PC-3 (cell line): ENCODE measurements around the gene PVRIG.

Source experiments
- CTCF ChIP-seq: fragments of 300-600 bp; sonication (generic); conservative IDR thresholded peaks from 2 replicates; pipeline ENCODE4 v1.5.1; 2017; ENCODE audit warnings: antibody characterized with exemption, low read depth, mild to moderate bottlenecking, low read length
- EZH2phosphoT487 ChIP-seq: fragments of 300-600 bp; sonication (generic); IDR thresholded peaks from 2 replicates; pipeline ENCODE4 v1.6.1; 2018; ENCODE audit warnings: mild to moderate bottlenecking, antibody characterized with exemption, low read length, borderline replicate concordance

GRCh38 chr7:100170101-100170897 lies 49.5 kb upstream of the PVRIG start:
- TF ChIP-seq EZH2phosphoT487 (no peak), CTCF (no peak)
